Kidney (tissue), 14 donors: ENCODE results near the gene GAPVD1. TPM values are rescaled to one million over a fixed set of nuclear protein-coding genes. Genes with fewer than 3 reads are reported as not detected.
A peak's percentile ranks its signal among the peaks of the same experiment; 100 is the strongest.

Source experiments
- DNase-seq, 5 donors: peaks; one replicate each; pipeline ENCODE4 v3.0.0-alpha.2; 2013 to 2020
- FAIRE-seq: peaks from 2 replicates; lab custom pipeline; 2012; peaks lifted over from hg19 to GRCh38; lab: Jason Lieb, UNC
- H3K27ac ChIP-seq, 2 donors: one replicate each; pipeline ENCODE4 v1.7.0; 2013; ENCODE audit warnings: low read depth in 2 of 2, low read length in 2 of 2, inconsistent platforms in 1 of 2
- H3K27me3 ChIP-seq: one replicate; pipeline ENCODE4 v1.7.1; 2013; ENCODE audit warnings: low read length, inconsistent platforms; ENCODE audit not compliant: control insufficient read depth, insufficient read depth
- H3K36me3 ChIP-seq, 3 donors: one replicate each; pipeline versions ENCODE4 v1.7.0 to v1.7.1; 2013; ENCODE audit warnings: low read length in 3 of 3, control low read depth in 1 of 3, inconsistent platforms in 1 of 3; ENCODE audit not compliant: insufficient read depth in 3 of 3, control insufficient read depth in 2 of 3
- H3K4me1 ChIP-seq, 3 donors: one replicate each; pipeline versions ENCODE4 v1.7.0 to v1.7.1; 2013; ENCODE audit warnings: low read length in 3 of 3, inconsistent platforms in 1 of 3, low read depth in 1 of 3; ENCODE audit not compliant: control insufficient read depth in 2 of 3, insufficient read depth in 2 of 3
- H3K4me3 ChIP-seq, 3 donors: one replicate each; pipeline versions ENCODE4 v1.7.0 to v1.8.1; 2013; ENCODE audit warnings: low read length in 3 of 3, control low read depth in 1 of 3, inconsistent platforms in 1 of 3
- H3K9ac ChIP-seq, 3 donors: one replicate each; pipeline versions ENCODE4 v1.7.0 to v1.7.1; 2013; ENCODE audit warnings: low read length in 3 of 3, control low read depth in 1 of 3, inconsistent platforms in 1 of 3
- H3K9me3 ChIP-seq, 3 donors: one replicate each; pipeline versions ENCODE4 v1.7.0 to v1.7.1; 2013; ENCODE audit warnings: low read length in 3 of 3, control low read depth in 1 of 3, inconsistent platforms in 1 of 3; ENCODE audit not compliant: control insufficient read depth in 2 of 3, insufficient read depth in 1 of 3
- intact Hi-C: fragments of 100-400 bp; cut with DNase I; formaldehyde crosslinking; loops from one replicate; pipeline ENCODE4 v1.11.1; 2022
- polyA plus RNA-seq: library from polyadenylated mRNA; stranded (reverse); fragments of 350-450 nt; fragmentation: Illumina TruSeq; extraction: RNeasy Lipid Tissue Mini Kit (QIAGEN cat#74804); gene quantifications from one replicate; pipeline ENCODE4 v1.2.3, GENCODE V29; 2014; ENCODE audit warnings: low read depth, low replicate concordance; ENCODE audit not compliant: insufficient read depth
- total RNA-seq: library from RNA; stranded (reverse); fragmentation: NEBNext Ultra II Directional; extraction: Animal tissue kit (Norgen Biotek cat#: 25700); gene quantifications from one replicate; pipeline ENCODE4 v1.2.1, GENCODE V29; 2021
- TF ChIP-seq, protein P1 (sequence below): IDR thresholded peaks from 3 replicates; pipeline ENCODE4 v1.5.1; 2012; ENCODE audit warnings: mild to moderate bottlenecking, moderate library complexity, borderline replicate concordance; ENCODE audit not compliant: insufficient read depth; ENCODE audit errors: extremely low read depth
- donor health status: control.
- donor health status: control.
- donor health status: control.
- donor health status: control.
- donor health status: control.
- donor health status: DM: yes; HTN: yes; CAD: no.
- donor health status: Normal renal cell carcinoma (clear cell type).

GAPVD1 gene
- total and polyA plus RNA-seq, 2 donors from 2014 or later: 6.9 to 44.8 TPM

DNA sequence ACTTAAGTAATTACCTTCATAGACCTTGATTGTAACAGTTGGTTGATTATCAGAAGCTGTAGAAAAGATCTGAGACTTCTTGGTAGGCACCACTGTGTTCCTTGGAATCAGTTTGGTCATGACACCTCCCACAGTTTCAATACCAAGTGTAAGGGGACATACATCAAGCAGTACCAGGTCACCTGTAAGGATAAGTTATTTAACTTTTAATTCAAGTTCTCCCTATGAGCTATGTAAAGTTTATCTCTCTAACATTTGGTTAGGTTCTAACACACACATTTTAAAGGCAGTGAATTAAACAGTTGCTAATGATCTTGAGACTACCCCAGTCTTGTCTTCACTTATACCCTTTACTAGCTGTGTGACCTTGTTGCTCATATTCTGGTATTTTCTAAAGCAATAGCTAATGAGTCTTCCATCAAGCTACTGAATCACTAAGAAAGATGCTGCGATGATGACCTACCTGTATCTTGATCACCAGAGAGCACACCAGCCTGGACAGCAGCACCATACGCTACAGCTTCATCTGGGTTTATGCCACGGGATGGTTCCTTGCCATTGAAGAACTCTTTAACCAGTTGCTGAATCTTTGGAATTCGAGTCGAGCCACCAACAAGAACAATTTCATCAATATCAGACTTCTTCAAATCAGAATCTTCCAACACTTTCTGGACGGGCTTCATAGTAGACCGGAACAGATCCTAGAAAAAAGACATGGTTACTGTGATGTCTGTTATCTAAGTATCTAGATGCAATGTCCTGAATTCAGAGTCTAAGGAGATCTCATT lies 23.3 kb upstream of the GAPVD1 start:
- TF ChIP-seq, protein P1, sequence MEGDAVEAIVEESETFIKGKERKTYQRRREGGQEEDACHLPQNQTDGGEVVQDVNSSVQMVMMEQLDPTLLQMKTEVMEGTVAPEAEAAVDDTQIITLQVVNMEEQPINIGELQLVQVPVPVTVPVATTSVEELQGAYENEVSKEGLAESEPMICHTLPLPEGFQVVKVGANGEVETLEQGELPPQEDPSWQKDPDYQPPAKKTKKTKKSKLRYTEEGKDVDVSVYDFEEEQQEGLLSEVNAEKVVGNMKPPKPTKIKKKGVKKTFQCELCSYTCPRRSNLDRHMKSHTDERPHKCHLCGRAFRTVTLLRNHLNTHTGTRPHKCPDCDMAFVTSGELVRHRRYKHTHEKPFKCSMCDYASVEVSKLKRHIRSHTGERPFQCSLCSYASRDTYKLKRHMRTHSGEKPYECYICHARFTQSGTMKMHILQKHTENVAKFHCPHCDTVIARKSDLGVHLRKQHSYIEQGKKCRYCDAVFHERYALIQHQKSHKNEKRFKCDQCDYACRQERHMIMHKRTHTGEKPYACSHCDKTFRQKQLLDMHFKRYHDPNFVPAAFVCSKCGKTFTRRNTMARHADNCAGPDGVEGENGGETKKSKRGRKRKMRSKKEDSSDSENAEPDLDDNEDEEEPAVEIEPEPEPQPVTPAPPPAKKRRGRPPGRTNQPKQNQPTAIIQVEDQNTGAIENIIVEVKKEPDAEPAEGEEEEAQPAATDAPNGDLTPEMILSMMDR: no peak
- no peak for DNase-seq
- Histone ChIP-seq H3K9me3 (no peaks in the 10 kb centered on the region), H3K36me3 (peaks cover 14 to 40% (median 17%) of the 10 kb centered on the region in 3 donors), H3K27ac (no peak overlapping the region), H3K4me1 (peaks cover 4 to 19% (median 6%) of the 10 kb centered on the region in 3 donors), H3K4me3 (peak overlapping the region; percentile 21 to 91 (median 83)), H3K27me3 (no peaks in the 10 kb centered on the region), H3K9ac (peak overlapping the region in 2 of 3 donors; percentile 19 to 36)
- FAIRE-seq: no peak
- intact Hi-C loops: no loop called here

DNA sequence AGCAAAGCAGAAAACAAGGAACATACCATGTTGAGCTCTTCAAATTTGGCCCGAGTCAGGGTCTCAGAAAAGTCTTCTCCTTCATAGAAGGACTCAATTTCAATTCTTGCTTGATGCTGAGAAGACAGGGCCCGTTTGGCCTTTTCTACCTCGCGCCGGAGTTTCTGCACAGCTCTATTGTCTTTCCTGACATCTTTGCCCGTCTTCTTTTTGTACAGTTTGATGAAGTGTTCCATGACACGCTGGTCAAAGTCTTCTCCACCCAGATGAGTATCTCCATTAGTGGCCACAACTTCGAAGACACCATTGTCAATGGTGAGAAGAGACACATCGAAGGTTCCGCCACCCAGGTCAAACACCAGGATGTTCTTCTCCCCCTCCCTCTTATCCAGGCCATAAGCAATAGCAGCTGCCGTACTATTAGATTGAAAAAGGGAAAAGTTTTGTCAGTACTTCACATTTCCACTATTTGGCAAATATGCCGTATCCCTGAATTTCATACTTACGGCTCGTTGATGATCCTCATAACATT lies 22.6 kb upstream of the GAPVD1 start:
- Histone ChIP-seq H3K27me3 (no peaks in the 10 kb centered on the region), H3K4me3 (peak overlapping the region; percentile 21 to 91 (median 83)), H3K36me3 (peaks cover 11 to 40% (median 14%) of the 10 kb centered on the region in 3 donors), H3K9me3 (no peaks in the 10 kb centered on the region), H3K4me1 (peaks cover 4 to 19% (median 6%) of the 10 kb centered on the region in 3 donors), H3K27ac (no peak overlapping the region), H3K9ac (peak overlapping the region in 1 of 3 donors; percentile 36)
- intact Hi-C loops: no loop called here
- FAIRE-seq: no peak
- TF ChIP-seq, protein P1: no peak
- no peak for DNase-seq

DNA sequence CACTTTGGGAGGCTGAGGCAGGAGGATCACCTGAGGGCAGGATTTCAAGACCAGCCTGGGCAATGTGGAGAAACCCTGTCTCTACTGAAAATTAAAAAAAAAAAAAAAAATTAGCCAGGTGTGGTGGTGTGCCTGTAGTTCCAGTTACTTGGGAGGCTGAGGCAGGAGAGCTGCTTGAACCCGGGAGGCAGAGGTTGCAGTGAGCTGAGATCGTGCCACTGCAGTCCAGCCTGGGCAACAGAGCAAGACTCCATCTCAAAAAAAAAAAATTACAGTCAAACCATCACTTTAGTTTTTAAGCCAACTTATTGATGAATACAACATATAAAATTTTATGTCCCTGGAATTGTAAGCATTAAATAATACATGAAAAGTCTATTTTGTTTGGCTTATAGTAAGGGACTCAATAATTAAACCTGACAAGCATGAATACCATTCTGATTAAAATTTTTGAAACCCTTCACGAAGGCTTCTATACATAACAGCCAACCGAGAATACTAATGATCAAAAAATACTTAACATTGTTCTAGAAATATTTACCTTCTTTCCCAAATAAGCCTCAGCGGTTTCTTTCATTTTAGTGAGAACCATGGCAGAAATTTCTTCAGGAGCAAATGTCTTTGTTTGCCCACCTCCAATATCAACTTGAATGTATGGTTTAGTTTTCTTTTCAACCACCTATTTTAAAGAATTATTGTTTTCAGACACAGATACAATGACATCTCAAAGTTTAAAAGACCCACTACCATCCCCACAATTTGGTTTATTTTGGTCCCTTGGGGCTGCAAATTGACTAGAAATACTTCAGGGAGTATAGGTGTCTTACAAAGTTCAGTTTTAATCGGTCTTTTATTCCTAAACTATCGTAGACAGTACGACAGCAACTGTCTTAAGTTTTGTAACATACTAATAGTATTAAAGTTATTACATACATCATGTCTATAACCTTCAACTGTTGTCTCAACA lies 21.7 kb upstream of the GAPVD1 start:
- peak overlapping the region in 1 of 2 donors; percentile 98 for H3K27ac ChIP-seq
- H3K36me3 ChIP-seq: peaks cover 11 to 40% (median 14%) of the 10 kb centered on the region in 3 donors
- H3K9ac ChIP-seq: peak overlapping the region; percentile 81 to 97 (median 96)
- intact Hi-C loops: no loop called here
- TF ChIP-seq, protein P1: no peak
- FAIRE-seq: no peak
- H3K27me3 ChIP-seq: no peaks in the 10 kb centered on the region
- no peaks in the 10 kb centered on the region for H3K9me3 ChIP-seq
- H3K4me1 ChIP-seq: peaks cover 4 to 19% (median 6%) of the 10 kb centered on the region in 3 donors
- no peak for DNase-seq
- peak overlapping the region; percentile 83 to 99 (median 91) for H3K4me3 ChIP-seq
